Adrenal gland (tissue), 12 donors: ENCODE data around the gene GPC3. TPM values are rescaled to one million over a fixed set of nuclear protein-coding genes. Genes with fewer than 3 reads are reported as not detected.
"Not testable (repeated sequence)": the region's sequence is repeated elsewhere in the genome, so short reads cannot be mapped to it uniquely, and the experiment has no call there.

ENCODE experiments used
- DNase-seq, 7 donors: peaks; one replicate each; pipeline ENCODE4 v3.0.0-alpha.2; 2019 to 2020
- H3K27ac ChIP-seq, 5 donors: fragments of 200-600 bp; sonication (generic) in 4 of 5; 1 replicate in 3 of 5; 2 replicates in 2 of 5; pipeline versions ENCODE4 v1.5.1 to v1.8.0; 2016 to 2020; ENCODE audit warnings: mild to moderate bottlenecking in 1 of 5
- H3K27me3 ChIP-seq: fragments of 200-600 bp; 2 replicates; pipeline ENCODE4 v1.8.0; 2021
- H3K36me3 ChIP-seq, 2 donors: fragments of 200-600 bp; replicated peaks in 1 of 2; 1 replicate in 1 of 2; 2 replicates in 1 of 2; pipeline versions ENCODE4 v1.5.1 to v1.8.0; 2018 to 2022
- H3K4me1 ChIP-seq, 2 donors: fragments of 200-600 bp; replicated peaks in 1 of 2; 1 replicate in 1 of 2; 2 replicates in 1 of 2; pipeline versions ENCODE4 v1.5.1 to v1.8.0; 2018 to 2021
- H3K4me3 ChIP-seq, 4 donors: fragments of 200-600 bp; sonication (generic) in 3 of 4; one replicate each; pipeline ENCODE4 v1.5.1; 2016 to 2018
- H3K9me3 ChIP-seq, 3 donors: fragments of 200-600 bp; sonication (generic) in 1 of 3; replicated peaks in 1 of 3; 1 replicate in 2 of 3; 2 replicates in 1 of 3; pipeline versions ENCODE4 v1.5.1 to v1.8.0; 2016 to 2021
- POLR2A ChIP-seq, 2 donors: fragments of 450-650 bp; IDR thresholded peaks; one replicate each; pipeline ENCODE4 v1.6.1; 2017; ENCODE audit warnings: antibody characterized with exemption in 2 of 2, mild to moderate bottlenecking in 2 of 2, moderate library complexity in 1 of 2
- WGBS, 4 donors: extraction: QIAGEN DNeasy Blood & Tissue Kit in 2 of 4; methylation state at CpG; one replicate each; pipeline versions ENCODE4 v1.1.5 to v1.1.7; 2013 to 2017; 5-methylcytosine and 5-hydroxymethylcytosine counted together
- intact Hi-C, 2 donors: fragments of 100-400 bp; cut with DNase I; formaldehyde crosslinking; loops; one replicate each; pipeline versions ENCODE4 v1.14.1 to v1.15.0; 2022 to 2023
- polyA plus RNA-seq, 3 donors: library from polyadenylated mRNA; stranded (reverse); fragments of 200-250 nt in 2 of 3; fragments of 350-450 nt in 1 of 3; fragmentation: Illumina TruSeq in 1 of 3; extraction: RNeasy Lipid Tissue Mini Kit (QIAGEN cat#74804) in 1 of 3; gene quantifications; one replicate each; pipeline ENCODE4 v1.2.3, GENCODE V29; 2013 to 2014
- total RNA-seq, 9 donors: library from RNA; depleted of rRNA in 4 of 9; stranded (reverse); fragments of >200 nt in 4 of 9; fragments of 120-200 nt in 1 of 9; fragmentation: NEBNext Ultra II Directional in 1 of 9; extraction: Animal tissue kit (Norgen Biotek cat#: 25700) in 1 of 9; gene quantifications; one replicate each; pipeline versions ENCODE4 v1.1.0 to v1.2.4, GENCODE V29; 2013 to 2023
- TF ChIP-seq, protein P1 (sequence below), 6 experiments: fragments of 450-650 bp in 4 of 6; fragments of 200-600 bp in 2 of 6; sonication (generic) in 1 of 6; IDR thresholded peaks; 1 replicate in 5 of 6; 2 replicates in 1 of 6; pipeline versions ENCODE4 v1.5.1 to v1.8.0; 2016 to 2021; ENCODE audit warnings: antibody characterized with exemption in 6 of 6, mild to moderate bottlenecking in 2 of 6, moderate library complexity in 1 of 6
- donor health status: healthy with polysubstance abuse.
- donor health status: Bipolar disorder and iron deficiency.
- donor health status: DM: yes; HTN: yes; CAD: no.
- donor health status: DM: no; HTN: no; CAD: no.
- donor health status: DM: no; HTN: no; CAD: no.
- donor health status: DM: yes; HTN: yes; CAD: no.

Gene GPC3
- total and polyA plus RNA-seq, 12 donors = 3.5 to 56.7 (median 20.9) TPM

DNA sequence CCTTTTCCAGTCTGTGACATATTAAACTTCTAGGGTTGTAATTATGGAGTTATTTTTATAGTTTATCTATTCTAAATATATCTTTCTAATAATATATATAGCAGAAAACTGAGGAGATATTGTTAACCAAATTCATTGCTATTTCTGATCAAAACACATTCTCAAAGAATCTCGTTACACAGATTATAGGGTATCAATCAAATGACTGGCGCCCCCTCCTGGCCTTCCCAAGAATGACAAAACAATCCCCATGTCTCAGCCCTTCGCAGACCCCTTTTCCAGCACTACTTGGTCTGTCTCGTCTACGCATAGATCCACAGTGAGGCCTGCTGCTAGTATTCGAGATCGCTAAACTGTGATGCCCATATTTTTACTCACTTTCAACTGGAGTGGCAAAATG lies 209.3 kb downstream of the GPC3 start:
- no peak overlapping the region for H3K27ac ChIP-seq

GRCh38 chrX:133774807-133775206 lies 210.6 kb downstream of the GPC3 start:
- no peaks in the 10 kb centered on the region for H3K9me3 ChIP-seq
- WGBS, 4 donors = 78 to 90% (median 84%) methylated on average over 1 of the region's 1 CpG
- H3K27ac ChIP-seq = no peak overlapping the region
- no peak for DNase-seq
- H3K4me1 ChIP-seq = no peaks in the 10 kb centered on the region
- no peak for TF ChIP-seq POLR2A (IDR thresholded peaks at IDR 0.05)
- TF ChIP-seq, protein P1, sequence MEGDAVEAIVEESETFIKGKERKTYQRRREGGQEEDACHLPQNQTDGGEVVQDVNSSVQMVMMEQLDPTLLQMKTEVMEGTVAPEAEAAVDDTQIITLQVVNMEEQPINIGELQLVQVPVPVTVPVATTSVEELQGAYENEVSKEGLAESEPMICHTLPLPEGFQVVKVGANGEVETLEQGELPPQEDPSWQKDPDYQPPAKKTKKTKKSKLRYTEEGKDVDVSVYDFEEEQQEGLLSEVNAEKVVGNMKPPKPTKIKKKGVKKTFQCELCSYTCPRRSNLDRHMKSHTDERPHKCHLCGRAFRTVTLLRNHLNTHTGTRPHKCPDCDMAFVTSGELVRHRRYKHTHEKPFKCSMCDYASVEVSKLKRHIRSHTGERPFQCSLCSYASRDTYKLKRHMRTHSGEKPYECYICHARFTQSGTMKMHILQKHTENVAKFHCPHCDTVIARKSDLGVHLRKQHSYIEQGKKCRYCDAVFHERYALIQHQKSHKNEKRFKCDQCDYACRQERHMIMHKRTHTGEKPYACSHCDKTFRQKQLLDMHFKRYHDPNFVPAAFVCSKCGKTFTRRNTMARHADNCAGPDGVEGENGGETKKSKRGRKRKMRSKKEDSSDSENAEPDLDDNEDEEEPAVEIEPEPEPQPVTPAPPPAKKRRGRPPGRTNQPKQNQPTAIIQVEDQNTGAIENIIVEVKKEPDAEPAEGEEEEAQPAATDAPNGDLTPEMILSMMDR (IDR thresholded peaks at IDR 0.05) = no peak
- H3K4me3 ChIP-seq = no peak overlapping the region
- intact Hi-C loops = no loop called here
- H3K27me3 ChIP-seq = peaks cover 2% of the 10 kb centered on the region
- H3K36me3 ChIP-seq = no peaks in the 10 kb centered on the region

More for the DNA sequence above, 209.3 kb downstream of the GPC3 start:
- 48 to 58% (median 55%) methylated on average over 6 to 7 of the region's 7 CpGs for WGBS, 4 donors
- no peaks in the 10 kb centered on the region for H3K36me3 ChIP-seq
- H3K9me3 ChIP-seq = no peaks in the 10 kb centered on the region
- peak in 3 of 7 donors; percentile 1 to 26 (median 14) for DNase-seq
- intact Hi-C loops = no loop called here
- no peaks in the 10 kb centered on the region for H3K4me1 ChIP-seq
- TF ChIP-seq POLR2A (IDR thresholded peaks at IDR 0.05) = no peak
- TF ChIP-seq, protein P1 (IDR thresholded peaks at IDR 0.05) = peak in 3 of 6 experiments; percentile 6 to 36 (median 17)
- H3K4me3 ChIP-seq = no peak overlapping the region
- no peaks in the 10 kb centered on the region for H3K27me3 ChIP-seq

GRCh38 chrX:133771086-133771646 lies 214.2 kb downstream of the GPC3 start:
- H3K36me3 ChIP-seq = no peaks in the 10 kb centered on the region
- intact Hi-C loops = no loop called here

GRCh38 chrX:133762976-133763548 lies 222.3 kb downstream of the GPC3 start:
- H3K36me3 ChIP-seq, H3K27ac ChIP-seq, H3K9me3 ChIP-seq, DNase-seq, H3K4me1 ChIP-seq, intact Hi-C loops, H3K4me3 ChIP-seq: not testable (repeated sequence)
- 71 to 100% (median 80%) methylated on average over 1 to 7 of the region's 7 CpGs for WGBS, 4 donors
- H3K27me3 ChIP-seq = peaks cover 15% of the 10 kb centered on the region

More at GRCh38 chrX:133771086-133771646, 214.2 kb downstream of the GPC3 start:
- TF ChIP-seq, protein P1 (IDR thresholded peaks at IDR 0.05) = no peak
- TF ChIP-seq POLR2A (IDR thresholded peaks at IDR 0.05) = no peak
- Histone ChIP-seq H3K27ac (no peak overlapping the region), H3K9me3 (no peaks in the 10 kb centered on the region), H3K4me1 (no peaks in the 10 kb centered on the region), H3K4me3 (no peak overlapping the region), H3K27me3 (peaks cover 4% of the 10 kb centered on the region)
- no peak for DNase-seq
- 63 to 75% (median 71%) methylated on average over 5 to 6 of the region's 6 CpGs for WGBS, 4 donors

- TF ChIP-seq POLR2A (IDR thresholded peaks at IDR 0.05) = no peak
- TF ChIP-seq, protein P1 (IDR thresholded peaks at IDR 0.05) = no peak
- no peaks in the 10 kb centered on the region for H3K4me1 ChIP-seq
- no peak overlapping the region for H3K4me3 ChIP-seq
- intact Hi-C loops = no loop called here
- no peak for DNase-seq
- no peaks in the 10 kb centered on the region for H3K9me3 ChIP-seq
- H3K27ac ChIP-seq = no peak overlapping the region
- H3K36me3 ChIP-seq = no peaks in the 10 kb centered on the region
- H3K27me3 ChIP-seq = peaks cover 15% of the 10 kb centered on the region
- 48 to 66% (median 60%) methylated on average over 2 of the region's 2 CpGs for WGBS, 4 donors
These were observed 230.7 kb downstream of the GPC3 start for GRCh38 chrX:133754657-133755056.
